ENCODE data around the gene SMURF2.

DNA sequence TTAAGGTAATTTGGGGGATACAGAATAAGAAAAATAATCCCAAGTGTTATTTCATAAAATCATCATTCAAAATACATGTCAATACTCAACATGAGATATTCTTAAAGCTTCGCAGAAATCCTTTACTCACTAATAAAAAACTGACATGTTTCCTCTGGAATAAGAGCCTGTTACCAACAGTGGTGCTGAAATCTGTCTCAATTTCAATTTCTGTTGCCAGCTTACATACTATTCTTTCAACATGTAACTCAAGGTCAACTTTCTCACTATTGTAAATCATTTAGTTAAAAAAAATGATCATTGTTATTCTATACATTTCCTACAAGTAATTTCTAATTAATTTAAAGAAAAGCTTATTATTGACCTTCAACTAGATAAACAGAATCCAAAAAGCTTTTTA, 87.5 kb downstream of the SMURF2 start:
- TF ChIP-seq SIX5 (IDR thresholded peaks at IDR 0.05; ENCODE audit: low read depth, low read length, severe bottlenecking) (no peak), NFIC (IDR thresholded peaks at IDR 0.05; ENCODE audit: low read depth, low read length) (no peak), CTCF (IDR thresholded peaks at IDR 0.05 in 2 of 3, conservative IDR thresholded peaks at IDR 0.05 in 1 of 3; ENCODE audit: control insufficient read depth in 2 of 3, extremely low read depth in 1 of 3, insufficient read depth in 1 of 3, low read depth in 3 of 3, low read length in 3 of 3) (no peak), E4F1 (IDR thresholded peaks at IDR 0.05; ENCODE audit: borderline replicate concordance, partially characterized antibody) (no peak), EZH2 (IDR thresholded peaks at IDR 0.05; ENCODE audit: borderline replicate concordance, control insufficient read depth, low read depth, low read length) (no peak)
